ENCODE results near the gene HNRNPR.

HNRNPR gene

GRCh38 chr1:23291706-23292105, 52.4 kb downstream of the HNRNPR start:
- no peaks in the 10 kb centered on the region for H3K9me3 ChIP-seq (ENCODE audit: low read length)
- TF ChIP-seq EZH2 (IDR thresholded peaks at IDR 0.05; ENCODE audit: borderline replicate concordance, low read length) (no peak), CTCF (IDR thresholded peaks at IDR 0.05; ENCODE audit: low read length) (no peak)
- no peaks in the 10 kb centered on the region for H3K27me3 ChIP-seq (ENCODE audit: insufficient read depth, low read length)
- H3K4me2 ChIP-seq (ENCODE audit: low read length): no peak overlapping the region
- no peak overlapping the region for H3K4me3 ChIP-seq (ENCODE audit: low read depth, low read length, poor library complexity, severe bottlenecking)
- H3K9ac ChIP-seq (ENCODE audit: low read length): no peak overlapping the region
- H3K79me2 ChIP-seq (ENCODE audit: insufficient read depth, low read length): no peaks in the 10 kb centered on the region
- H3K4me1 ChIP-seq (ENCODE audit: insufficient read depth, low read length, severe bottlenecking): no peaks in the 10 kb centered on the region
- no peaks in the 10 kb centered on the region for H3K9me2 ChIP-seq (ENCODE audit: low read depth, low read length)
- H3K36me3 ChIP-seq (ENCODE audit: insufficient read depth, low read length): peaks cover 39% of the 10 kb centered on the region
- no peak overlapping the region for H2AFZ ChIP-seq (ENCODE audit: low read length)
- no peak overlapping the region for H3K27ac ChIP-seq (ENCODE audit: low read depth, low read length, poor library complexity, severe bottlenecking)
- H3F3A ChIP-seq (ENCODE audit: insufficient read depth, low read length): peaks cover 4% of the 10 kb centered on the region; the same call in 1 of the 2 replicates
- H4K20me1 ChIP-seq (ENCODE audit: insufficient read depth, low read length): no peaks in the 10 kb centered on the region

GRCh38 chr1:23290836-23291565, 53.1 kb downstream of the HNRNPR start:
- no peak for TF ChIP-seq EZH2 (IDR thresholded peaks at IDR 0.05; ENCODE audit: borderline replicate concordance, low read length)
- no peak for TF ChIP-seq CTCF (IDR thresholded peaks at IDR 0.05; ENCODE audit: low read length)
- Histone ChIP-seq H3K27ac (ENCODE audit: low read depth, low read length, poor library complexity, severe bottlenecking) (no peak overlapping the region), H3K27me3 (ENCODE audit: insufficient read depth, low read length) (no peaks in the 10 kb centered on the region), H3K9me3 (ENCODE audit: low read length) (no peaks in the 10 kb centered on the region), H3K36me3 (ENCODE audit: insufficient read depth, low read length) (peaks cover 39% of the 10 kb centered on the region), H4K20me1 (ENCODE audit: insufficient read depth, low read length) (no peaks in the 10 kb centered on the region), H2AFZ (ENCODE audit: low read length) (no peak overlapping the region), H3K9me2 (ENCODE audit: low read depth, low read length) (no peaks in the 10 kb centered on the region), H3F3A (ENCODE audit: insufficient read depth, low read length) (peaks cover 4% of the 10 kb centered on the region; the same call in 1 of the 2 replicates), H3K79me2 (ENCODE audit: insufficient read depth, low read length) (no peaks in the 10 kb centered on the region), H3K4me2 (ENCODE audit: low read length) (no peak overlapping the region), H3K4me3 (ENCODE audit: low read depth, low read length, poor library complexity, severe bottlenecking) (no peak overlapping the region), H3K4me1 (ENCODE audit: insufficient read depth, low read length, severe bottlenecking) (no peaks in the 10 kb centered on the region), H3K9ac (ENCODE audit: low read length) (no peak overlapping the region)

GRCh38 chr1:23288671-23289070, 55.4 kb downstream of the HNRNPR start:
- no peak overlapping the region for H2AFZ ChIP-seq (ENCODE audit: low read length)
- H4K20me1 ChIP-seq (ENCODE audit: insufficient read depth, low read length): no peaks in the 10 kb centered on the region
- no peaks in the 10 kb centered on the region for H3K9me2 ChIP-seq (ENCODE audit: low read depth, low read length)
- H3K79me2 ChIP-seq (ENCODE audit: insufficient read depth, low read length): no peaks in the 10 kb centered on the region
- H3K4me1 ChIP-seq (ENCODE audit: insufficient read depth, low read length, severe bottlenecking): no peaks in the 10 kb centered on the region
- H3K4me2 ChIP-seq (ENCODE audit: low read length): no peak overlapping the region
- no peak overlapping the region for H3K4me3 ChIP-seq (ENCODE audit: low read depth, low read length, poor library complexity, severe bottlenecking)
- no peak overlapping the region for H3K9ac ChIP-seq (ENCODE audit: low read length)
- no peaks in the 10 kb centered on the region for H3K27me3 ChIP-seq (ENCODE audit: insufficient read depth, low read length)
- TF ChIP-seq EZH2 (IDR thresholded peaks at IDR 0.05; ENCODE audit: borderline replicate concordance, low read length): no peak
- no peak for TF ChIP-seq CTCF (IDR thresholded peaks at IDR 0.05; ENCODE audit: low read length)
- no peaks in the 10 kb centered on the region for H3K9me3 ChIP-seq (ENCODE audit: low read length)
- peaks cover 4% of the 10 kb centered on the region; the same call in 1 of the 2 replicates for H3F3A ChIP-seq (ENCODE audit: insufficient read depth, low read length)
- peaks cover 48% of the 10 kb centered on the region; the same call in 1 of the 2 replicates for H3K36me3 ChIP-seq (ENCODE audit: insufficient read depth, low read length)
- H3K27ac ChIP-seq (ENCODE audit: low read depth, low read length, poor library complexity, severe bottlenecking): no peak overlapping the region
